K562 (cell line): Measurements from ENCODE around the gene MAST3. TPM values are rescaled to one million over a fixed set of nuclear protein-coding genes. Genes with fewer than 3 reads are reported as not detected.

Source experiments
- ARID4B ChIP-seq: sonication (generic); formaldehyde crosslinking; IDR thresholded peaks from 2 replicates; pipeline ENCODE4 v1.8.0; 2022; ENCODE audit warnings: mild to moderate bottlenecking, missing genetic modification reagents
- ASH1L ChIP-seq: fragments of 450-650 bp; IDR thresholded peaks from 2 replicates; pipeline ENCODE4 v1.6.1; 2018; ENCODE audit warnings: borderline replicate concordance, mild to moderate bottlenecking, low read depth; ENCODE audit not compliant: partially characterized antibody
- BDP1 ChIP-seq: IDR thresholded peaks from 3 replicates; pipeline ENCODE4 v1.6.1; 2011; ENCODE audit not compliant: insufficient read length, insufficient read depth
- GABPB1 ChIP-seq: sonication (generic); formaldehyde crosslinking; IDR thresholded peaks from 2 replicates; pipeline ENCODE4 v1.8.0; 2022; ENCODE audit warnings: mild to moderate bottlenecking, missing genetic modification reagents
- HDAC1 ChIP-seq, 2 experiments: fragments of 450-650 bp; IDR thresholded peaks; 2 replicates each; pipeline ENCODE4 v1.6.1; 2016 to 2017; ENCODE audit warnings: inconsistent platforms in 1 of 2, mild to moderate bottlenecking in 1 of 2, moderate library complexity in 1 of 2
- HOXB6 ChIP-seq: fragments of 250-450 bp; sonication (Bioruptor Pico); IDR thresholded peaks from 2 replicates; pipeline ENCODE4 v1.5.1; 2022; ENCODE audit warnings: mild to moderate bottlenecking, borderline replicate concordance
- JUND ChIP-seq, 2 experiments: IDR thresholded peaks; 2 replicates in 1 of 2; 3 replicates in 1 of 2; pipeline ENCODE4 v1.6.1; 2011; ENCODE audit warnings: borderline replicate concordance in 2 of 2, low read depth in 2 of 2, low read length in 2 of 2, improper control_type of control experiment in 1 of 2, missing biosample characterization in 1 of 2, missing genetic modification characterization in 1 of 2, missing genetic modification reagents in 1 of 2
- MAFF ChIP-seq: IDR thresholded peaks from 2 replicates; pipeline ENCODE4 v1.6.1; 2012; ENCODE audit warnings: low read length, improper control_type of control experiment
- MCM7 ChIP-seq, 2 experiments: fragments of 450-650 bp; IDR thresholded peaks; 2 replicates each; pipeline ENCODE4 v1.6.1; 2016 to 2018
- RBM25 ChIP-seq: fragments of 200-400 bp; formaldehyde crosslinking; IDR thresholded peaks from 2 replicates; pipeline ENCODE4 v1.6.1; 2018; ENCODE audit warnings: low read length, low read depth, moderate library complexity; ENCODE audit not compliant: severe bottlenecking
- RCOR1 ChIP-seq, 2 experiments: IDR thresholded peaks; 2 replicates each; pipeline ENCODE4 v1.6.1; 2012; ENCODE audit warnings: low read depth in 2 of 2, low read length in 2 of 2, borderline replicate concordance in 1 of 2, improper control_type of control experiment in 1 of 2
- SOX6 ChIP-seq: fragments of 450-650 bp; IDR thresholded peaks from 2 replicates; pipeline ENCODE4 v1.6.1; 2014; ENCODE audit warnings: mild to moderate bottlenecking
- SP1 ChIP-seq: sonication (generic); formaldehyde crosslinking; IDR thresholded peaks from 2 replicates; pipeline ENCODE4 v1.8.1; 2022; ENCODE audit warnings: mild to moderate bottlenecking, missing genetic modification reagents
- TAF1 ChIP-seq: IDR thresholded peaks from 2 replicates; pipeline ENCODE4 v1.6.1; 2011; ENCODE audit warnings: mild to moderate bottlenecking, low read length, moderate library complexity; ENCODE audit not compliant: insufficient read depth, control insufficient read depth, severe bottlenecking; ENCODE audit errors: extremely low read depth
- TAF9B ChIP-seq: fragments of 450-650 bp; IDR thresholded peaks from 2 replicates; pipeline ENCODE4 v1.6.1; 2018; ENCODE audit warnings: mild to moderate bottlenecking; ENCODE audit not compliant: partially characterized antibody
- TCF15 ChIP-seq: fragments of 250-450 bp; sonication (Bioruptor Pico); IDR thresholded peaks from 2 replicates; pipeline ENCODE4 v1.8.0; 2022; ENCODE audit warnings: moderate library complexity, mild to moderate bottlenecking, inconsistent platforms
- THRAP3 ChIP-seq: fragments of 450-650 bp; IDR thresholded peaks from 2 replicates; pipeline ENCODE4 v1.6.1; 2016; ENCODE audit warnings: mild to moderate bottlenecking, inconsistent platforms, borderline replicate concordance
- USF2 ChIP-seq: sonication (generic); formaldehyde crosslinking; IDR thresholded peaks from 2 replicates; pipeline ENCODE4 v1.5.0; 2020; ENCODE audit warnings: missing genetic modification reagents
- YY1 ChIP-seq, 3 experiments: IDR thresholded peaks; 2 replicates each; pipeline ENCODE4 v1.6.1; 2011; ENCODE audit warnings: low read length in 2 of 3, mild to moderate bottlenecking in 2 of 3, moderate library complexity in 2 of 3, borderline replicate concordance in 1 of 3, control low read depth in 1 of 3, low read depth in 1 of 3; ENCODE audit not compliant: insufficient read depth in 3 of 3, insufficient replicate concordance in 2 of 3, control insufficient read depth in 1 of 3, insufficient read length in 1 of 3; ENCODE audit errors: extremely low read depth in 1 of 3
- ZSCAN29 ChIP-seq: fragments of 450-650 bp; IDR thresholded peaks from 2 replicates; pipeline ENCODE4 v1.6.1; 2017
- polyA plus RNA-seq, 8 experiments: library from polyadenylated mRNA; depleted of rRNA in 4 of 8; stranded (reverse) in 5 of 8; unstranded in 3 of 8; fragments of >200 nt; fragmentation: Nextera tagmentation in 2 of 8; fragmentation: Illumina TruSeq in 1 of 8; extraction: Ambion mirVana in 2 of 8; extraction: Trizol in 1 of 8; gene quantifications; 2 replicates each; pipeline versions ENCODE4 v1.2.1 to v1.2.3, GENCODE V29; 2011 to 2014; ENCODE audit warnings: inconsistent platforms in 1 of 8, missing spikeins in 1 of 8
- total RNA-seq, 7 experiments: library from RNA; depleted of rRNA in 6 of 7; stranded (reverse); fragments of >200 nt in 6 of 7; fragmentation: Illumina TruSeq in 2 of 7; extraction: Trizol in 2 of 7; gene quantifications; 2 replicates each; pipeline versions ENCODE4 v1.2.1 to v1.2.3, GENCODE V29; 2011 to 2021; ENCODE audit warnings: low replicate concordance in 1 of 7

MAST3 gene
- total and polyA plus RNA-seq, 9 of the 15 experiments (the other 6 are each of a cell fraction or from before 2014, with no cell fraction given): 0.94 to 9.9 (median 2.4) TPM

- no peak for TF ChIP-seq TAF9B
- TF ChIP-seq THRAP3: no peak; the same call in 1 of the 2 replicates
- no peak for TF ChIP-seq MAFF
- TF ChIP-seq ZSCAN29: no peak
- no peak for TF ChIP-seq MCM7 (IDR thresholded peaks at IDR 0.05)
- TF ChIP-seq RCOR1 (IDR thresholded peaks at IDR 0.05; ENCODE audit: borderline replicate concordance in 1 of 2, low read depth in 2 of 2, low read length in 2 of 2): peak; percentile 16 to 80; a peak in 1 of 4 replicates
- TF ChIP-seq TCF15 (CRISPR knock-in tag): no peak
- peak; percentile 33 to 71; a peak in 2 of 4 replicates for TF ChIP-seq HDAC1 (IDR thresholded peaks at IDR 0.05)
- TF ChIP-seq ASH1L: no peak
- peak; percentile 86 for TF ChIP-seq USF2 (CRISPR knock-in tag)
- peak; percentile 68; the same call in 1 of the 2 replicates for TF ChIP-seq SP1
- TF ChIP-seq SOX6: no peak
- no peak for TF ChIP-seq BDP1
- TF ChIP-seq YY1 (IDR thresholded peaks at IDR 0.05; ENCODE audit: borderline replicate concordance in 1 of 3, control insufficient read depth in 1 of 3, extremely low read depth in 1 of 3, insufficient read depth in 3 of 3, insufficient read length in 1 of 3, insufficient replicate concordance in 2 of 3, low read depth in 1 of 3, low read length in 2 of 3): peak in 2 of 3 experiments; percentile 30 to 49
- TF ChIP-seq ARID4B (CRISPR knock-in tag): no peak
- TF ChIP-seq GABPB1: no peak
- no peak for TF ChIP-seq TAF1
- TF ChIP-seq JUND (IDR thresholded peaks at IDR 0.05; ENCODE audit: borderline replicate concordance, low read depth, low read length): no peak
- no peak for TF ChIP-seq JUND (tag; IDR thresholded peaks at IDR 0.05; ENCODE audit: borderline replicate concordance, low read depth, low read length)
- TF ChIP-seq RBM25: peak; percentile 77
- no peak for TF ChIP-seq HOXB6 (CRISPR knock-in tag)
Observed at GRCh38 chr19:18097217-18097992, at the start of gene MAST3 (continued).
